ENCODE data around the gene L3MBTL4.

The L3MBTL4 gene

DNA sequence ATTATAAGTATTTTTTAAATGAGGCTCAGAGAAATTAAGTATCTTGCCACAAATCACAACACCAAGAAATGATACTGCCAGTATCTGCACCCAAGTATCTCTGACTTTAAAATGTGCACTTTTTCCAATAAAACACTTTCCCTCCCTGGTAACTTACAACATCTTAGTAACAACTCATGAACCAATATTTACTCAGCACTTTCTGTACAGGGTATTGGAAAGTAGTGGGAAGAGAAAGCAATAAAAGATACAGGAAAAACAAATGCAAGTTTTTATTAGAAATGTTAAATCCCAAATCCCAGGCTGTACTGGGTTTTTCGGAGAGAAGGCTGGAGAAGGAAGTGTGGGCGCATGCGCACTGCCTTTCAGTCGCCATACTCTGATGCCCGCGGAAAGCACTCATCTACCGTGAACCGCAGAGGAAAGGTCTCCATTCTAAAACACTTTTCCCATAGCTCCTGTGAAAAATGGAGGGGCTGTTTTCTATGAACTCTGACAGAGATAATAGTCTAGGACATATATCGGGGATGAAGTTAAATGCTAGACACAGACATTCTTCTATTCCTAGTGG lies 52.1 kb downstream of the L3MBTL4 start:
- no peak for FAIRE-seq

DNA sequence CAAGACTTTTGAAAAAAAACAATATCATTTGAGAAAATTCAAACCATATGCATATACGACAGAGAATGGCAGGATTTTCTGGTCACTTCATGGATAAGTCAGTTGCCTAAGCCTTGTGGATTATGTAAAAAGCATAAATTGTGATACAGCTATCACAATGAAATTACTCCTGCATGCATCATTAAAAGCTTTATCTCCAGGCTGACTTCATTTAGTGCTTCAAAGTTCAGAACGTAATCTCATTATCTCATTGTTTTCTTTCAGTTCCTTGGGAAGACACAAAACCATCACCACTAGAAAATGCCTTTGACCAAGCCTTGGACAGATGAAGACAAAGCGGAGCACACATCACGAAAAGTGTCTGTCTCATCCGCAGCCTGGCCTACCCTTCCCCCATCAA lies 57.0 kb downstream of the L3MBTL4 start:
- no peak for FAIRE-seq

DNA sequence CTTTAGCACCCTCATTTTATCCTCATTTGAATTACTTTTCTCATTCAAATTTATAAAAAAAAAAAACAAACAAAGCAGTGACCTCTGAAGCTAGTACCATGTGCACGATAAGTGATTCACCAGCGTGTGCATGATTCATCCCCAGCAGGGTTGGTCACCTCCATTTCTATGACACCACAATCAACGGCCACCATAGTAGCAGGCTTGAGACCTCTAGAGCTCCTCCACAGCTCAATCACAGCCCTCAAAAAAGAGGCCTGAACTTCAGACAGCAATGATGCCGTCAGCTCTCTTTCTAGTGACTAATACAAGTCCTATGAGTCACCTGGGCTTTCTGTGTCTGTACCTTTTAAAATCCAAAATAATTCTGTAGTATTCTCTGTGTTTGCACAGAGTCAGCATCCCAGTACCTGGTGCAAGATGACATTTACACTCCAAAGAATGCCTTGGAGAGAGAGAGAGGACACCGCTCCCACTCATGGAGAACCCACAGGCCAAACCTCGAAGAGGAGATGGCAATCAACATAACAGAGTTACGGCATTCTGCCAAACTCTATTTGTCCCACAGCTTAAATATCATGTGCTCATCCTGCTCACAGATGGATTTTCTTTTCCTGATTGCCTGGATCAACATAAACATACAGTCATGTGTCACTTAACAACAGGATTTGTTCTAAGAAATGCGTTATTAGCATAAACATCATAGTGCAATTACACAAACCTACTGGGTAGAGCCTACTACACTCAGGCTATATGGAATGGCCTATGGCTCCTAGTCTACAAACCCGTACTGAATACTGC lies 58.7 kb downstream of the L3MBTL4 start:
- FAIRE-seq, result no peak

DNA sequence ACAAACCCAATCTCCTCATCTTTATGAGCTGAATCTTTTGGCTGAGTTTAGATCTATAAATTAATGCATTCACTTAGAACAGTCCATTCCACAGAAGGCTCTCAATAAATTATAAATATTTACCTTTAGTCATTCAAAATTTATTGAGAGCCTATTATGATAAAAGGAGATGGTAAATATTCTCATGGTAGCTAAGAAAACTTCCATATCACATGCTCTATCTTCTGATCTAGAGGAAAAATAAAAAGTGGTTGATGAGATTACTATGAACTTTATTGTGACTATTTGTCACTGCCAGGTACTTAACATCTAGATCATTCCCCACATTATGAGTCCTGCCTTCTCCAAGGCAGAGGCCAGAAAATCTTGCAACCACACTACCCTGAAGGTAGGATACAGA lies 62.4 kb downstream of the L3MBTL4 start:
- no peak for FAIRE-seq

DNA sequence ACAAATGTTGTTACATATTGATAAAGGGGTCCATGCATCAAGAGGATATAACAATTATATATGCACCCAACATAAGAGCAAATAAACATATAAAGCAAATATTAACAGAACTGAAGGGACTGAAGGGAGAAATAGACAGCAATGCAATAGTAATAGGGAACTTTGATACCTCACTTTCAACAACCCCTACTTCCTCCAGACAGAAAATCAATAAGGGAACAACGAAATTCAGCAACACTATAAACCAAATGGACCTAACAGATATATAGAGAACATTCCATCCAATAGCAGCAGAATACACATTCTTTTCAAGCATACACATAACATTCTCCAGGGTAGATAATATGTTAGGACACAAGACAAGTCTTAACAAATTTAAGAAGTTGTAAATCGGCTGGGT lies 71.7 kb downstream of the L3MBTL4 start:
- no peak for FAIRE-seq

DNA sequence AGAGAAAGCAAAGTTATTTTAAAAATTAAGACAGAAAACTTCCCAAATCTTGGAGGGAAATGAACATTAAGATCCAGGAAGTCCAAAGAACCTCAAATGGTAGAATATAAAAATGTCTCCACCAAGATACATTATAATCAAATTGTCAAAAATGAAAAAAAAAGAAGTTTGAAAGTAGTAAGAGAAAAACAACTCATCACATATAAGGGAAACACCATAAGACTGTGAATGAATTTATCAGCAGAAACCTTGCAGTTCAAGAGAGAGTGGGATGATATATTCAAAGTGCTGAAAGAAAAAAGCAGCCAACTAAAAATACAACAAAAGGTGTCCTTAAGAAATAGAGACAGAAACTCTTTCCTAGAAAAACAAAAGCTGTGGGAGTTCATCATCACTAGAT lies 73.0 kb downstream of the L3MBTL4 start:
- no peak for FAIRE-seq

DNA sequence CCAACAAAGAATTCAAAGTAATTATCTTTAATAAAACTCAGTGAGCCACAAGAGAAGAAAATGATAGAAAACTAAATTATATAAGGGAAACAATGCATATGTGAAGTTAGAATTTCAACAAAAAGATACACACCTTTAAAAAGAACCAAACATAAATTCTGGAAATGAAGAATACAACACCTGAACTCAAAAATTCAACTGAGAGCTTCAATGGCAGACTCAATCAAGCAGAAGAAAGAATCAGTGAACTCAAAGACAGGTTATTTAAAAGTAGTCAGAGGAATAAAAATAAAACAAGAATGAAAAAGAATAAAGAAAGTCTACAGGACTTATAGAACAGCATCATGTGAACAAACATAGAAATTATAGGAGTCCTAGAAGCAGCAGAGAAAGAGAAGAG lies 73.4 kb downstream of the L3MBTL4 start:
- FAIRE-seq, result no peak

DNA sequence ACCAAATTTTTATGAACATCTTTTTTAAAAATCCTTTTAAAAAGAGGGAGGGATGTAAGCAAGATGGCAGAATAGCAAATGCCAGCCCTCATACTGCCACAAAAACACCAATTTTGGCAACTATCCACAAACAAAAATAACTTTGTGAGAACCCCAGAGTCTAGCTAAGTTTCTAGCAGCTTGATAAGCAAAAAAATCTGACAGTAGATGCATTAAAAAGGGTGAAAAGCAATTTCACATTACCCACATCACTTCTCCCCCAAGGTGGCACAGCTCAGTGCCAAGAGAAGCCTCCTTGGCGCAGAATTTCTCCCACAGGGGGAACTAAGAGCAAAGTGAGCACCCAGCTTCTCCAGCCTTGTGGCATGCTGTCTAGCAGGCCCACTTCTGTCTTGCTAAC lies 74.6 kb downstream of the L3MBTL4 start:
- no peak for FAIRE-seq

DNA sequence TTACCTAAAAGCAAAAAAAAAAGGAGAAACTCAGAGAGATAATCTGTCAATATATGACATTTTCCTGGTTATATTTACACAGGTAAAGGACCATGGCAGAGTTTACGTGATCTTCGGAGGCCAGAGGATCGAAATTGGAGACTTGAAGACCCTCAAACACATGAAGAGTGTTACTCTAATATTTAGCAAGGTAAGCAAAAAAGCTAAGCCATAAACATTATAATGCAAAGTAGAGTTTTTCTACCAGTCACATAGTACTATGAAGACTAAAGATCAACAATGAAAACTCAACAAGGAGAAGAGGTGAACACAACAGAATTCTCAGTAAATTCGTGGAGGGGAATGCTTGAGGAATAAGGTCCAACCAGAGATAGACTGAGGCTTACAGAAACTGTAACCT lies 78.5 kb downstream of the L3MBTL4 start:
- FAIRE-seq, result no peak

DNA sequence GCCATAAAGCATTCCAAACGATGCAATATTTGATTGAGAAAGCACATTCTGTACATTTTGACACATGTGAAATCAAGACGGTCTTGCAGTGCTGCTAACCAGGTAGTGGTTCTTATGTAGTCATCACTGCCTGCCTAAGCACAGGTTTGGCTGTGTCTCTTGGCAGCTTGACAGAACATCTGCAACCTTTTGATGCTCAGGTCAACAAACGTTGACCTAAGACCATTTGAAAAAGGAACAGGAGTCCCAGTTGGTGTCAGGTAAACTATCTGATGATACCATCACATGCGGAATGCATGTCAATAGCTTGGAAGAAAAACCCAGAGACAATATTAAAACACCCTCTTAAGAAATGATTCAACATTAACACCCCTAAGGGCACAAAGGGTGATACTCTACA lies 80.7 kb downstream of the L3MBTL4 start:
- FAIRE-seq, result no peak

DNA sequence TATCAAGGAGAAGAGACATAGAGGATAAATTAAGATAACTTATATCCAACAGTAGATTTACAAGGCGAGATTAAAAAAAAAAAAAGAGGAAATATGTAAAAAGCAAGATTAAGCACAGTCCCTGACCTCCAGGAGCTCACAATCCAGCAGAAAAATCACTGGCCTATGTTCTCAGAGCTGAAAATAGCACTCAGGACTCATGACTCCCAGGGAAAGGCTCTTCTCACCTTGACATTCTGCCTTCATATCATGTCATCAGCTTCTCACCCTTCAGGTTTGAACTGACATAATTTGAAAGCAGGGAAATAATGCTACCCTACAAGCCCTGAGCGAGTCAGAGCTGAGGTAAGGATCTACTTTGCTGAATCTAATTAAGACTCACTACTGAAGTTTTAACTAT lies 82.8 kb downstream of the L3MBTL4 start:
- FAIRE-seq, result no peak

DNA sequence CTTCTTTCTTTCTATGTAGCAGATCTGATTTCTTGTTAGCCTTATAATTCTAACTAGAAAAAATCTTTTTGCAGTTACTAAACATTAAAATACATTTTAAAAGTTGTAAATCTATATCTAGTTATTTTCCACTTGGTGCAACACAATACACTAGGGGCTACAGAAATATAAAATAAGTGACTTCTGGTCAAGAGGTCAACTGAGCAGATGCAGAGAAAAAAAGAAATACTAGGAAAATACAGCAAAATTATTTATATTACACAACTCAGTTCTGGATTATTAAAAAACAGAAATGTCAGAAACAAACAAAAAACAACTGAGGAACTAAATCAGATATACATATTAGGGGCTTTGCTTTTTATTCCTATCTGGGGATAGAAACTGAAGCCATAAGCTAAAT lies 83.9 kb downstream of the L3MBTL4 start:
- FAIRE-seq, result no peak

DNA sequence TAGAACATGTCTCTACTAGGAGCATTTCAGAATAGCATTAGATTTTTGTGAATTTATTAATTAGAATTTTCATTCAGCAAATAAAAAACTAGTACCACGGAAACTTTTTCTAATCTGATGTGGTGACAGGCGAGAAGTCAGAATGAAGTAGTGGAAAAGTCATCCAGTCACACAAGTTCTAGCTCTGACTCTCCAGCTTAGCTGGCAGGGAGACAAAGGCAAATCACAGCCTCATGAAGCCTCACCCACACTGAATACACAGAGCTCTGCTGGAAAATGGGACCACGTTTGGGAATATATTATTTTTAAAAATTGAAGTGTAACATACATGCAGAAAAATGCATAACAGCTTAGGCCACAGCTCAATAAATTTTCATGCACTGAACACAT lies 86.1 kb downstream of the L3MBTL4 start:
- FAIRE-seq, result no peak

DNA sequence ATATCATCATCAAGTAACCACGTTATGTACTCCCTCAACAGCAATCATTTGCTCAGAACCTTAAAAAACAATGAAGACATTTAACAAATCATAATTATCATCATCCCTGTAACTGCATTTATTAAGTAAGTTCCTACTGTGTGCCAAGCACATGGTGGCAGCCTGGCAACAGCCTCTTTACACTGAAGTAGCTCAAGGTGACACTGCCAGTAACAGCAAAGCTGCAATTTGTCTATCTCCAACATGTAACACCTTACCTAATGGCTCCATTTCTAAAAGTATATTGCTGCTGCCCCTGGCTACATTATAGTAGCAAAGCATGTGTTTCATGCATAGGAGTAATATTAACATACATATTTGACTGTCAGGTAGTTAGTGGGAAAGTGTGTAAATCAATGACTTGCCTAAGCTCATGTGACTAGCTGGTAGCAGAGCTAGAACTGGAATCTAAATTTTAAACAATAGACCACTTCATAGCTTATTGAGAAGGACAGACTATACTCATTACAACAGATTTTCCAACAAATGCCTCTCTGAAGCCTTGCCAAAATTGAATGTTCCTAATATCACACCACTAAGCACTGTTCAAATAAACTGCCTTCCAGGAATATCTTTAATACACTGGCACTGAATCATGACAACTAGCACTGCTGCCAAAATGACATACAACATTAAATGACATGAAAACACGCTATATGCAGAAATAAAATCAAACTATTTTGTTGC lies 86.7 kb downstream of the L3MBTL4 start:
- no peak for FAIRE-seq

DNA sequence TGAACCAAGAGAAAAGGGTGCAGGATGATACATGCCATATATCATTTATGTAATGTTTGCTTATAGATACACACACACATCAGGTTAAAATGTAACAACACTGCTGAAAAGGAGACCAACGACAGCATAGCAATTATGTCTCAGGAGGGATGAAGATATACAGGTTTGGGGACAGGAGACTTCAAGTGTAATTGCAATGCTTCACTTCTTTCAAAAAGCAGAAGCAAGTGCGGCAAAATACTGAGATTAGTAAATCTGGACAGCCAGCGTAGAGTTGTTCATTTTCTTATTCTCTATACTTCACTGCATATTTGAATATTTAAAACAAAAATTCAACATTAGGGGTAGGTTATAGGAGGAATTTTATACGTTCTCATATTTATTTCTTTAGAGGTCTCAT lies 87.2 kb downstream of the L3MBTL4 start:
- FAIRE-seq, result no peak

DNA sequence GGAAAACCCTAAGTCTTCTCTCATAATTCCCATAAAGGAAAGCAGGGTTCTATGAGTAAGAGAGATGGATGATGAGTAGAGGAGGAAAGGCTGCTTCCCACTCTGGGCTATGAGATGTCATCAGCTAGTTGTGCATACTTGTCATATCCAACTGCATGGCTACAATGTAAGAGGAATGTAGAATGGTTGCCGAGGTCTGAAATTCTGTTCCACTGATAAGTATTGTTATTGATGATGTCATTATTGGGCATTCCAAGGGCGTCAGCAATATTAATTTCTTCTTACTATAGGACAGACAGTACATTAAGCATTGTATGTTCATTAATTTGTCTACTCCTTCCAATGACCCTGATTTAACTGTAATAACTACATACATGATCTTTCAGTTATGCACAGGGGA lies 88.1 kb downstream of the L3MBTL4 start:
- no peak for FAIRE-seq

DNA sequence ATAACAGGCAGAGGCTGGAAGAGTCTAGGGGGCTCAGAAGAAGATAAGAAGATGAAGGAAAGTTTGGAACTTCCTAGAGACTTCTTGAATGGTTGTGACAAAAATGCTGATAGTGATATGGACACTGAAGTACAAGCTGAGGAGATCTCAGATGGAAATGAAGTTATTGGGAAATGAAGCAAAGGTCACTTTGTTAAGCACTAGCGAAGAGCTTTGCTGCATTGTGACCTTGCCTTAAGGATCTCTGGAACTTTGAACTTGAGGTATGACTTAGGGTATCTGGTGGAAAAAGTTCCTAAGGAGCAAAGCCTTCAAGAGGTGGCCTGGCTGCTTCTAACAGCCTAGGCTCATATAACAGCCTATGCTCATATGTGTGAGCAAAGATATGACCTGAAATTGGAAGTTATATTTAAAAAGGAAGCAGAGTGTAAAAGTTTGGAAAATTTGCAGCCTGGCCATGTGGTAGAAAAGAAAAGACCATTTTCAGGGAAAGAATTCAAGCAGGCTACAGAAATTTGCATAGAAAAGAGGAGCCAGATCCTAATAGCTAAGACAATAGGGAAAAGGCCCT lies 91.3 kb downstream of the L3MBTL4 start:
- no peak for FAIRE-seq

DNA sequence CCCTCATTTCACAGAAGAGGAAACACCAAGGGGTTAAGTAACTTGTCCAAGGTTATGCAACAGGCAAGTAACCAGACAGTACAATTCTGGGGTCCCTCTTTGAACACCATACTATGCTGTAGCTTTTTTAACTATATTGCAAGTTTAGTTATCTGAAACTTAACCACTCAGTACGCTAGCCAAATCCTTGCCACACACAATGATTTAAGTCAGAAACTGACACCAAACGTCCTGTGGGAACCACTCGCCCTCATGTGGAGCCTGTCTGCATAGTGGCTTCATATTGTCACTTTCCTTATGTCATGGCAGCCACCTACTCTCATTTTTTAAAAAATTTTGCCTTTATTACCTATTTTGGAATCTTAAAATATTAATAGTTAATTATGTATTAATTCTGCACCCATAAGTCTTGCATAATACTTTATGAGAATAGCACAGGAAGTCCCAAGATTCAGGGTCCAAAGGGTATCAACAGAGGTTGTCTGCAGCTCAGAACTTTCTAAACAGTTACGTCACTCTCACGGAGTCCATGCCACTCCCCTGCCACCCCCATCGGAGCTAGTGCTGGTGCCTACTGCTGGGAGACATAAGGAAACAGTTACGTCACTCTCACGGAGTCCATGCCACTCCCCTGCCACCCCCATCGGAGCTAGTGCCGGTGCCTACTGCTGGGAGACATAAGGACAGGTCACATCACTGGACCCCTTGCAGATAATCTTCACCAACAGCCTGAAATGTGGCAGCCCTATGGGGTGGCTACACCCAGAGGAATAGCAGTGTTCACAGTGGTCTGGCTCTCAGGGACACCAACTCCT lies 99.0 kb downstream of the L3MBTL4 start:
- no peak for FAIRE-seq

DNA sequence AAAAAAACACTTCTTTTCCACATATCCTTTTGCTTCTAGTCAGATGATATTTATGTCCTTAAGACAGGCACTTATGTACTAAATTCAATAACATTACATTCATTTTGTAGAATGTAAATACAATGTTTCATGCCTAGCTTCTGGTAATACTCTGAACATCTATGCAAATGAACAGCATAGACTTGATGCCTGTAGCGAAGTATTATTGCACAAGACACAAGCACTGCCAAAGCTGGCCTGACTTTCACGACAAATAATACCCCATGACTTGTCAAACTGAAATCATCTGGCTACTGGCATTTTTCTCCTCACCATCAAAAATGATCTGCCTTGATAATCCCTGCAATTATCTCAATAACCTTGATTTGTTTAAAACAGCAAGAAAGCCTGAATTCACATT lies 101.3 kb downstream of the L3MBTL4 start:
- no peak for FAIRE-seq

DNA sequence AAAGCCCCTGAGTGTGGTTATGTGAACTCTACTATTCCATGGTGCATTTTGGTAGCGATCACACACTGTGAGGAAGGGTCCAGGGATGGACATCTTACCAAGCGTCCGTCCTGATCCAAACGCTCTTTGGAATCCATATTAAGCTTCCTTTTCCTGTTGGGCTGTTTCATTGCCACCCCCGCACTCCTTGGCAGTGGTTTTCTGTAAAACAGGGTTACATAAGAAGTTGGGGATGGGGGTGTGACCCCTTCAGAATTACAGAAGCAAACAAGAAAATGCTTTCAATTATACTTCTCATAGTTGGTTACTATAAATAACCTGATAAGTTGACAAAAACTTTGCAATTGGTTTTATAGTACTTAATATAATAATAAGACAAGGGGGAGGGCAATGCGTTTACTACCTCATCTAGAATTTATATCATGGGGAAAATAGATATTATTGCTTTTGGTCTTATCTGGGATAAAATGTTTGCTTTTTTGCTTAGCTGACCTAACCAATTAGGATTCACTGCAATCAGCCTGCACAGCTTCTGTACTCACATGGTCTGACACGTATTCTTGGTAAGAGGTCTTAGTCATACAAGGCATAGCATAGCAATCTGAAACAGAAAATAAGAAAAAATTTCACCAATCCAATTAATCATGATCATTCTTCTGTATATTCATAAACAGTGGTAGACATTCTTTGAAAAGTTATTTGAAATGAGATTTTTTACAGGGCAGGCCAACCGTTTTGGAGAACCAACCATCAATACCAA lies 103.1 kb downstream of the L3MBTL4 start:
- FAIRE-seq, result no peak

DNA sequence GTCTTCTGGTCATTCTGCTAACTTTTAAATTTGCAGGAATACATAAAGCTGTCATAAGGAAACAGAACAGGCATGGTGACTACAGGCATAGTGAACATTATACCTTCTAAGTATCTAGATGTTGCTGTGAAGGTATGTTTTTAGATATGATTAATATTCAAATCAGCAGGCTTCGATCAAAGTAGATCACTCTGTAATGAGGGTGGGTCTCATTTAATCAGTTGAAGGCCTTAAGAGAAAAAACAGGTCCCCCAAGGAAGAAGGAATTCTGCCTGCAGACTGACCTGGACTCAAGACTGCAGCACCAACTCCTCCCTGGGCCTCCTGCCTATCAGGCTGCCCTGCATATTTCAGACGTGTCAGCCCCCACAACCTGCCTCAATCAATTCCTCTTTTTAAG lies 104.0 kb downstream of the L3MBTL4 start:
- FAIRE-seq, result no peak

DNA sequence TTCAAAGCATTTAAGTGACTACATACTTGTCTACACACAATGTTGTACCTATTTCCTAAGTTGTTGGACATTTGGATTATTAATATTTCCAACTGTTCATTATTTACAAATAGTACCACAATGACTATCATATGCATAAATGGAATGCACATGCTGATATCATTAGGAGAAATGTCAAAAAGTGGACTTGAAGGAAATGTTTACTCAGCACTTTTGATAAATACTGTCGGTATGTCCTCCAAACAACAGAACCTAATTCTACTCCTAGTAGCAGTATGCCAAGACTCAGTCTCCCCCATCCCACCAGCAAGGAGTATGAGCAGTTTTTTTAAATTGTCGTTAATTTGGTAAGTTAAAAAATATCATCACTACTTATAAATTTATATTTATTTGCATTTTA lies 116.8 kb downstream of the L3MBTL4 start:
- FAIRE-seq, result no peak

Data from G401.6 (cell line).